Suppressor macrophage (primary cell): ENCODE data around the gene SGCB.

Source experiments
- DNase-seq, 4 experiments: peaks; one replicate each; pipeline ENCODE4 v3.0.0-alpha.2; 2020 to 2022

Gene SGCB

DNA sequence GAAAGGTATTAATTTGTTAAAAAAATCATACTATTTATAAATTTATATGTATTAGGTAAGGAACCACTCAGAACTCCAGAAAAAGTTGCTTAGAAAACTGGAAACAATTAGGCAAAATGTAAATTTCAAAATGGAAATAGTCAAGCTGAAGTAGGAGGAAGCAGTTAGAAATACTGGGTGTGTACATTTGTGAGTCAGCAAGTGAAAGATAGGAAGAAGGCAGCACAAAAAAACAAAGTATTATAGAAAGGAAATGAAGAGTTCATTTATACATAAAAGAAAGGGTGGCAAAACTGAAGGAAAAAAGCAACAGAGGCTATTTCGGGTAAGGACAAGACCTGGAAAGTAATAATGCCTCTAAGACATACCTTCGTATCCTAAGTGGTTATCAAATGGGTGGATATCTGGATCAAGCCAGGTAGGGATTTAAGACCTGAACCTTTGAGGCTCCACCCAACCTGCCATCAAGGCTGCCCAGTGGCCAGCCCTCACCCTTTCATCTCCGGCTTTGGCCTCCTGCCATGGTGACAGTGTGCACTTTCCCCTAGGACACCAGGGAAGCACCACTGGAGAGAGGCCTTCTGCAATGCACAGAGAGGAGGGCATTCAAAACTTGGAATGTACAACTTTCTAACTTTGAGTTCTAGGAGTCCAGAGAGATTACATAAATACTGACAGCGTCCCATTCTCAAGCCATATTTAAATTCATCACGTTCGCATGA is 18.0 kb downstream of the SGCB start, which contains the start of gene LRRC66:
TSS of gene LRRC66 (minus strand) at position 428 of the 722 bp plus-strand sequence. CDS start 2,750 bp downstream, outside the sequence.
- peak in 2 of 4 experiments; percentile 20 to 43 for DNase-seq

DNA sequence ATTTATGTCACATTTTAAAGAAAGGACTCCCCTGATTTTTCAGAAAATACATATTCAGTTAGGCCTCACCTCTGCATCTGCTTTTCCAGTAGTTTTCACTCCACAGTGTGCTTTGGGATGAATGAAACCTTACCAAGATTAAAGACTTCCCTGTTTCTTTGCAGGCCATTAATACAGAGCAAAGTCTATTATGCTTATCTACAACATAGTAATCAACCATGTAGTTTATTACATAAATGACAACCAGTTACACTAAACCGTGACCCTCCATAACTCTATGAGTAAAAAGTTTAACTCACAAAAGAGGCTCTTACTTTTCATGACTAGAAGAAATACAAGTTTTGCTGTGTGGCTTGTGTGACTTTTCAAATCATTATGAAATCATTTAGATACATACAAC is 20.3 kb downstream of the SGCB start:
- no peak for DNase-seq

DNA sequence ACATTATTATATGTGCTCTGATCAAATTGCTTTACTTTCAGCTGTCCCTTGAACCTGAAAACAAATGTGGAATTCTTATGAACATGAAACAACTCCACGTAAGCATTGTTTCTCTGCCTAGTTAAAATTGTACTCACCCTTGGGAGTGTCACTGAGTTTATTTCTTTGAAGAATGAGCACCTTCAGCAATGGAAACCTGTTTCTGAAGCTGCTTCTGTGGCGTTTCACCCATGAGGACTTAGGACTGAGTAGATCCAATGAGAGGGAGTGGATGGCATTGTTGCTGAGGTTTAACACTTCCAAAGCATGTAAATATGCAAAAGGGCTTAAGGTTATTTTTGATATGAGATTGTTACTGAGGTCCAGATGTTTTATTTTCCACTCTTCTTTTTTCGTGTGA is 21.1 kb downstream of the SGCB start:
- DNase-seq = no peak

DNA sequence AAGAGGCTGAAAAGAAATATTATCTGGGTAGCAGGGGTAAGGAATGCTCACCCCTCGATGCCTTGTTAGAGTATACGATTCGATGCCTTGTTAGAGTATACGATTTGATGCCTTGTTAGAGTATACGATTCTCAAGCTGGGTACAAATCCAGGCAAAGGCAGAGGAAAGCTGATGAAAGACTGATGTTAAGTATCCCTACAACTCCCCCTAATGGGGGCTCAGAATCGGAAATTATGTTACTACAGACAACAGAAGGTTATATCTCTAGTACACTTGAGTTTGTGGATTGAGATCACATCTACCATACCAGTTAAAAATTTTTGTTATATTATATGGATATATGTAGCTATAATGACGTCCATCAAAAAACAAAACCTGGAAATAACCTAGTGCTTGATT is 22.7 kb downstream of the SGCB start:
- DNase-seq = no peak

DNA sequence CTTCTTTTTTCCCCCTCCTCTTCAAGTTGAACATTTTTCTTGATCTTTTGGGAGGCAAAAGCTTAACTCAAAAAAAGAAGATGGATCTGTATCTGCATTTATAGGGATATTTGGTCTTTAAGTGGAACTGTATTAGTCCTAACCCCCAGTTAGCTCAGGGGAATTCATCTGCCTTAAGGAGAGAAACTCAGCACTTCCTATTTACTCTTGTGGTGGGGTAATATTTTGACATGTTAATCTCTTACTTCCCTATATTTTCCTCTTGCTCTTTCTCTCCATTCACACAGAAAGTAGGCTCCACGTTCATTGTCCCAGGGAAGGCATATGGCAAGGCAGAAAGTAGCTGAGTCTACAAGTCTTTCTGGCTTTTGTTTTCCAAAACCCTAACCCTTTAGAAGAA is 23.2 kb downstream of the SGCB start:
- DNase-seq = peak in 3 of 4 experiments; percentile 12 to 66 (median 56)

DNA sequence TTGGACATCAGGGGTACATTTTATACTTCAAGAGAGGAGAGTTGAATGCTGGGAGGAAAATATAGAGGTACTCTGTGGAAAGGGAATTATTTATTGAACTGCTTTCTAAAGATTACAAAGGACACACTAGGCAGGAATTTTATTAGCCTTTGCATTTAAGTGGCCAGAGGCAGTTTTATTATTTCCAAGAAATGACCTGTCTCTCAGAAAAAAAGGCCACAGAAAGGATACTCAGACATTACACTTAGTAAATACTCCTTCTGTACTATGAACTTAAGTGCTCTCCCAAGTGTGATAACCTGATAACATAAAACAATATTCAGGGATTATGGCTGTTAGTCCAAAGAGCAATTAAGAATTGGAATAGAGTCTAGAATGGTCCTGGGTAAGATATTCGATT is 25.4 kb downstream of the SGCB start:
- no peak for DNase-seq

DNA sequence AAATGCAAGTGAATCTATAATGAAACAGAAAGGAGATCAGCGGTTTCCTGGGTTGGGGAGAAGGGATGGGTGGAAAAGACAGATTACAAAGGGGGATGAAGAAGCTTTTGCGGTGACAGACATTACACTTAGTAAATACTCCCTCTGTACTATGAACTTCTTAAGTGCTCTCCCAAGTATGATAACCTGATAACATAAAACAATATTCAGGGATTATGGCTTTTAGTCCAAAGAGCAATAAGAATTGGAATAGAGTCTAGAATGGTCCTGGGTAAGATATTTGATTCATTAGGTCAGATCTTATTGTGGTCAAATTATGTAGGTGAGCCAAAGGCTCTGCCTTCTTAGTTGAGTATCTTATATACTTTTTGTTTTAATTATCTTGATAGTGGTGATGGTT is 27.1 kb downstream of the SGCB start:
- DNase-seq = no peak

DNA sequence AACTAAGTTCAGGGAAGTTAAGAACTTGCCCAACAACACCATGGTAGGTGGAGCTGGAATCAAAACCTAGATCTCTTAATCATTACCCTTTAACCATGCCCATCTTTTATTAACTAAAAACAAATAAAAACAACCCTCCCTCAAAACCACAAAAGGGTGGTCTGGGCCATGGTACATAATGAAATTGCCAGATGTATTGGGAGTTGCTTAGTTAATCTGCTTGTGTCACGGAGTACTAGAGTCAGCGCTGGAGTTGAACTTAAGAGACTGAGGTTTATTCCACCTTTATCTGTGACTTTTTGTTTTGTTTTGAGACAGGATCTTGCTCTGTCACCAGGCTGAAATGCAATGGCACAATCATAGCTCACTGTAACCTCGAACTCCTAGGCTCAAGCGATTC is 31.2 kb downstream of the SGCB start:
- DNase-seq = no peak

DNA sequence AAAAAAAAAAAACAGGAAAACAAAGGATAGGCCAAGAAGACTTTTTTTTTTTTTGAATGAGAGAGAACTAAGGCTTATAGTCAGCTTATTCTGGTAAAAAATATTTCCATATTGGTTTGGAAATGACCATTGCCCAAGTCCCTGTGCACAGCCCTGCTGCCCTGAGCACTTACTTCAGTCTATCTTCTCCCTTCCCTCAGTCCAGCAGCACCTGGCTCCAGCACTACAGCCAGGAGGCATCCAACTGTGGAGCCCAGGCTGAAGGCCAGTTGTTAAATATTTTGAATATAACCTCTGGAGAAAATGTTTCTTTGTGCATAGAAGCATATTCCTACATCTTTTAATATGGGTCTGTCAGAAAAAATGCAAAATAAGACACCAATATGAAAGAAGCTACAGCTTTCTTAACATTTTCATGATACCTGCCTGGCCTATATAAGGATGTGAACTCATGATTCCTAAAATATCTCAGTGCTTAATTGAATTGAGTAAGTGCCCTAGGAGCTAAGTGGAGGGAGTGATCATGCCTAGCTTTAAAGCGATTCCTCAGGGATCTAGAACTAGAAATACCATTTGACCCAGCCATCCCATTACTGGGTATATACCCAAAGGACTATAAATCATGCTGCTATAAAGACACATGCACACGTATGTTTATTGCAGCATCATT is 32.4 kb downstream of the SGCB start:
- DNase-seq = no peak

DNA sequence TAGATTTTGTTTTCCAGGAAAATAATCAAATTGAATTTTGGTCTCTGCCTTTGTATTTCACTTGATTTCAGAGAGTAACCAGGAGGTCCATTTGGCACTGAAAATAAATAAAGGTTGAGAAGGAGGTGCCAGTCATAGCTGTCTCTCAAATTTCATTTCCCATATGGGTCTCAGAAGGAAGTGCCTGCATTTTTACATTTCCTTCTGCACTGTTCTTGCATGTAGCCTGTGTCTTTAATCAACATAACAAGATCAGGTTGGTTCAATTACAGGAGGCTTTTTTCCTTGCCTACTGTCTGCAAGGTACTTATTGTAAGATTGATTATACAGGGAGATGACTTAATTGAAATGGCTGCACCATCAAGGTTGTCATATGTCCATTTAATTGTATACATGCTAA is 33.7 kb downstream of the SGCB start:
- DNase-seq = no peak

DNA sequence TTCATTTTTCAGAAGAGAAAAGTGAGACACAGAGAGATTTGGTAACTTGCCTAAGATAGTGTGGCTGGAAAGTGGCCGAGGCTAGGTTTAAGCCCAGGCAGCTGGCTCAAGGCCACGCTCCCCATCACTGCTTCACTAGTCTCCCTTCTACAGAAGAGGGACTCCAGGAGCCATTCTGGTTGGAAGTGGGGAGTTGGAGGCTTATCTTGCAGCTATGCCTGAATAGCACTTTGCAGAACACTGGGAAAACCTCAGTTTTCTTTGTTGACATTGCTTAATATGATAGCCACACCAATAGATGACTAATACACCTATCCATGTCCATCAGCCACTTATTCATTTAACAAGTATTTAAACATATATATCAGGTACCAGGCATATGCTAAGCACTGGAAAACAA is 36.5 kb downstream of the SGCB start:
- no peak for DNase-seq

DNA sequence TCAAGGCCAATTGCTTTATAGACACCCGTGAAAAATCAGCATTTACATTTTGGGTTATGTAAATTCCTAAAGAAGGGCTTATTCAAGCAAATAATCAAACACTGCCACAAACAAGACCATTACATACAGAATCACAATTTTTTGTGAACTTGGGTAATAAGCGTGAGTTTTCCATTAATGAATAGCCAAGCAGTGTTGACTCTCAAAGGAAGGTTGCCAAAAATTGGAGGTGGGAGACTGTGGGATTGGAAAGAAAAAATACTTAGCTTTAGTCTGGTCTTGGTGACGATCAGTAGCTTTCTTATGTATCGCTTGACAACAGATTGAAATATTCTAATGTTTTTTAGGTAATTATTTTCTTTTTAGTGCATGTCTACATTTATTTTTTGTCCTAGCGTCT is 38.8 kb downstream of the SGCB start:
- DNase-seq = no peak

DNA sequence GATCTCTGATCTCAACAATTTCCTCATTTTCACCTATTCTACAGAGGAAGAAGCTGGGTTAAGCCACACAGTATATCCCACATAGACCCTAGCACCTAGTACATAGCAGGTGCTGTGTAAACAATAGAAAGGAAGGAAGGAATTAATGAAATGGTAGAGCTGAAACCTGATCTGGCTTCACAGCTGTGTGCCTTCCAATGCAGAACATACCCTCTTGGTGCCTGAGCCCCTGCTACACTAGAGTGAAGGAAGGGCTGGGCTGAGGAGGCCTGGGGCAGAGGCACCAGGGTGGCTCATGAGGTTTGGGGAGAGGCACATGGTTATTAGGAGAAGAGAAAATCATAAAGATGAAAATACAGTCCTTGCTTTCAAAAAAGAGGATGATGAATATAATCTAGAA is 39.3 kb downstream of the SGCB start:
- DNase-seq = no peak

DNA sequence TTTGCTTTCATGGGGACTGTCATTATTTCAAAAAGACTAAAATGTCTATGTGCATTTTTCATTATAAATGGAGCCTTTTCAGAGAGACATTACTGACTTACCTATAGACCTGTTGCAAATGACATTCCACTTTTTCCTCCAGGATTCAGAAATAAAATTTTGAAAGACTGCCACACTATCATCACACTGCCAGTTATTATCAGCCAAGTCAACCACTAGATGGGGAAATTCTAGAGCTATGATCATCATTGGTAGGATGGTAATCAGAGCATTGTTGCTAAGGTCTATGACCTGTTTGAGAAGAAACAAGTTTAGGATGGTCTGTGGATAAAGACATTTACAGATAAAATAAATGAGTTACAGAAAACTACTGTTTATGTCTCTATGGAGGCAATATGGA is 40.5 kb downstream of the SGCB start:
- DNase-seq = no peak

DNA sequence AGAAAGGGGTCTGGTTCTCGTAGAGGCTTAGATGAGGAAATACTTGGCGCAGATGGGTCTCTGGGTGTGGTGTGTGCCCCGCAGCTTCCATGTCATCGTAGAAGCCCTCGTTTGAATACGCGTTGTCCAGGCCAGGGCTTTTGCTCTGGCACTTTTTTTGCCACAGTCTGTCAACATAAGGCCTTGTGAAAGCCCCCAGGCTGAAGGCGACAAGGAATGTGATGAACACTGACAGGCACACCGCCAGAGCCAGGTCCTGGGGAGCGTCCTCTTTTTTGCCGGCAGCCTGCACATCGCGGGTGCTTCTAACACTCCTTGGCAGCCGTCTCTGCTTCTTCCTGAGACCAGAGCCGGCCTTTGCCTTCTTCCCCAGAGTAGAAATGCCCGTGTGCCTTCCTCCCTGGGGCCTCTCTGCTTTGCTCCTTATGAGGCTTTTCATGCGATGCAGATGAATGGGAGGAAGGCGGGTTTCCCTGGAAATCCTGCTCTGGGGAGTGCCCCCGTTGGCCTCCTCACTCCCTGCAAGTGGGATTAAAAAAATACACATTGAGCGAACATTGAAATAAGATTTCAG is 42.4 kb downstream of the SGCB start:
- DNase-seq = no peak
